Epithelial cell of umbilical artery (primary cell): ENCODE results near the gene KLHDC8A. TPM values are rescaled to one million over a fixed set of nuclear protein-coding genes. Genes with fewer than 3 reads are reported as not detected.

Experiments
- total RNA-seq: library from RNA; depleted of rRNA; stranded (reverse); fragments of >200 nt; gene quantifications from 2 replicates; pipeline ENCODE4 v1.2.3, GENCODE V29; 2014

The KLHDC8A gene
- under 0.01 TPM in 1 of 2 replicates, not detected in the other for total RNA-seq

DNA sequence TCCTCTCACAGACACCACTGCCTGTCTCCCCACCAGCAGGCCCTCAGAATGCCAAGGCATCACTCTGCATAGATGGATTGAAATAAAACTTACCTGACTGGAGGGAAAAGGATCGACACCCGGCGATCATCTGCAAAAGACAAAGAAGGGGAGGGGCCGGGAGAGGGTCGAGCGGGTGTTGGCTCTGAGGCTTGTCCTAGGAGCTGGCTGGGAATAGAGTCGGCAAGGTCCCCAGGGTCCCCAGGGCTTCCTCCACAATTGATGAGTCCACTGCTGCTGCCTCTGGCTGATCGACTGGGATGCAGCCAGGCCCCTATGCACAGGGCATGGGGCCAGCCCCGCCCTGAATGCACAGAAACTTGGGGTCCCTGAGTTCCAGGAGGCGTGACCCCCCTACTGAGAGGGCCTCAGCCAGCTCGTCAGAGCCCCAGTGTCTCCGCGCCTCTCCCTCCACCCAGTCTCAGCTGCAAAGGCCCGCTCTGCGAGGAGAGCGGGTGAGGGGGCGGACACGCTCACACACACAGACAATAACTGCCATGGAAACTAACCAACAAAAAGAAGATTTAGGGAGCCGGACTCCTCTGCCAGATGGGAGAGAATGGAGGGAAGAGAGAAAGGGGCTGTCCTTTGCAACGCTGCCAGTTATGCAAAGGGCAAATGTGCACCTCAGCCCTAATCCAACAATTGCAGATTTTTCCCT, at the start of gene KLHDC8A:
Gene KLHDC8A (minus strand): TSS at position 483 of the 700 bp plus-strand sequence. CDS start 13,318 bp downstream, outside the sequence.

DNA sequence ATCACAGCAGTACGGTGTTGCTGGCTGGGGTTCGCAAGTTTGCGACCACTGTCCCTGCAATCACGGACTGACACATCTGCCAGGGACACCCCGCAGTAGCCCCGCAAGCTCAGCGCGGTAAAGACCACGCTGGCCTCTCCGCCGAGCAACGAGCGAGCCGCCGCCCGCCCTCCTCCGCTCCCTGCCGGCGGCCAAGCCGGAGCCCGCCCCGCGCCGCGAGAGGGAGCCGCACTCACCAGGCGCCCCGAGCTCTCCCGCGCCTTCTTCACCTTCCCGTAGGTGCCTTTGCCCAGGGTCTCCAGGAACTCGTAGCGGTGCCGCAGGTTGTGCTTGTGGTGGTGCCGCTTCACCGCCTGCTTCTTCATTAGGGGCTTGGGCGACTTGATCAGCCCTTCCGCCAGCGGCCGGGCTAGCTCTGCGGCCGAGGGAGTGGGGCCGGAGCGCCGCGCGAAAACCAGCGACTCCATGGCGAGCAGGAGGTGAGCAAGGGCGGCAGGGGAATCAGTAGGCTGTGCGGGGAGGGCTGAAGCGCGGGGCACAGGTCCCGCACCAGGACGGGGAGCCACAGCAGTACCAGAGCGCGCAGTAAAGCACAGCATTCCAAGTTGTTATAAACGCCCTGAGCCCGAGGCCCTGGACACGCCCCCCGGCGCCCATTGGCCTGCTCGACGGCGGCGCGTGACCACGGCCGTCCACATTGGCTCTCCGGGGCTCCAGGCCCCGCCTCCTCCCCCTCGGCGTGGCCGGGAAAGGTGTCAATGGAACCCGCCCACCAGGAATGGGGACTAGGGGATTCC, 35.4 kb downstream of the KLHDC8A start, which contains the start of gene NUAK2:
Gene NUAK2 (minus strand): TSS at position 584 of the 797 bp plus-strand sequence. CDS start 117 bp downstream, at position 467.

Other genes starting within 250 kb of the KLHDC8A start
- 17.9 and 38.0 TPM in 2 replicates for gene RBBP5, start 234.9 kb downstream of the KLHDC8A start, total RNA-seq
- gene DSTYK, start 145.2 kb downstream of the KLHDC8A start, total RNA-seq = 9.7 and 16.1 TPM in 2 replicates
- gene TMCC2, start 129.0 kb downstream of the KLHDC8A start, total RNA-seq = 1.8 and 1.9 TPM in 2 replicates
- 0.32 and 0.76 TPM in 2 replicates for gene NUAK2, start 35.2 kb downstream of the KLHDC8A start, total RNA-seq
- gene LEMD1, start 65.1 kb upstream of the KLHDC8A start, total RNA-seq = not detected in 2 replicates
- gene BLACAT1, start 99.1 kb upstream of the KLHDC8A start, total RNA-seq = not detected in 2 replicates
- 0.46 TPM in 1 of 2 replicates, not detected in the other for gene CDK18, start 147.7 kb upstream of the KLHDC8A start, total RNA-seq